Ammon's horn (tissue), 1 donor: Measurements from ENCODE around the gene CST2.
"Not testable (repeated sequence)": the region's sequence is repeated elsewhere in the genome, so short reads cannot be mapped to it uniquely, and the experiment has no call there.

ENCODE experiments used
- DNase-seq: peaks from one replicate; pipeline ENCODE4 v3.0.0-alpha.2; 2016; ENCODE audit warnings: low spot score

Gene CST2, protein sequence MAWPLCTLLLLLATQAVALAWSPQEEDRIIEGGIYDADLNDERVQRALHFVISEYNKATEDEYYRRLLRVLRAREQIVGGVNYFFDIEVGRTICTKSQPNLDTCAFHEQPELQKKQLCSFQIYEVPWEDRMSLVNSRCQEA

DNA sequence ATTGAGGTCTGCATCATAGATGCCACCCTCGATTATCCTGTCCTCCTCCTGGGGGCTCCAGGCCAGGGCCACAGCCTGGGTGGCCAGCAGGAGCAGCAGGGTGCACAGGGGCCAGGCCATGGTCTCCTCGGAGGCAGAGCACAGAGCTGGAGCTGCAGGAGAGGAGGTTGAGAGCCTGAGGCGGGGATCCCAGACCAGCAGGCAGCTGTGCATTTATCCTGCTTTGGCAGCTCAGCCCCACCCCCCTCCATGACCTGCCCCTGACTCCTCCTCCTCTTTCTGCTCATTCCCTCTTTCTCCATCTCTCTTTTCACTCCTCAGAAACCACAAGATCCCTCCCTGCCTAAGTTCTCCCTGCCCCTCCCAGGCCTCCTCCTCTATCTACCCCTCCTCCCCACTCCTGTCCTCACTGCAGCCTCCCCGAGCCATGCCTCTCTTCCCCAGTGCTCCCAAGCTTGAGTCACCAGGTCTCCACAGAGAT is at the start of gene CST2:
CST2 (minus strand) TSS at position 189 of the 481 bp plus-strand sequence; CDS start at position 120, 69 bp downstream.
- DNase-seq, result no peak

DNA sequence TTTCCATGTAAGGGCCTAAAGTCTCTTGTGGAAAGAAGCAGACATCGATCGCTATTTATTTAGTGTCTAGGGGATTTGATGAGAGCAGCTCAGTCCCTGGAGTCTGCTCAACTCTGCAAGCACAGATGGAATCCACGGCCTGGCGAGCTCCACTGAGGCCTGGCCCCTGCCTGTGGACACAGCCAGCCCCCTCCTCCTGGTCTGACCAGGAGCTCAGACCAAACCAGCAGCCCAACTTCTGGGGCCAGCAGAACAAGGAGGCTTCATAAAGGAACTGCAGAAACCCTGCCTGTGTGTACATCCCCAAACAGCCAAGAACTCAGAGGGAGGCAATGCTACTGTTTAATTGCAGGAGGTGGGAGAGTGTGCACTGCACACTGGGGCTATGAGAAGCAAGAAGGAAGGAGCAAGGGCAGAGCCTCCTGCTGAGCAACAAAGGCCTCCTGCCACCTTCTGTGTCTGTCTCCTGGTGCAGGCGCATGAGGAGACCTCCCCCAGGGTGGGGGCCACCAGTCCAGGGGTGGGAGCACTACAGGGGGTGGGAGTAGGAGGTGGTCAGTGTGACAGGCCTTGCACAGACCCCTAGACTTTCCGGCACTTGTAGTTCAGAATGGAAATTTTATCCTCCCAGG is 49.2 kb upstream of the CST2 start:
- no peak for DNase-seq

DNA sequence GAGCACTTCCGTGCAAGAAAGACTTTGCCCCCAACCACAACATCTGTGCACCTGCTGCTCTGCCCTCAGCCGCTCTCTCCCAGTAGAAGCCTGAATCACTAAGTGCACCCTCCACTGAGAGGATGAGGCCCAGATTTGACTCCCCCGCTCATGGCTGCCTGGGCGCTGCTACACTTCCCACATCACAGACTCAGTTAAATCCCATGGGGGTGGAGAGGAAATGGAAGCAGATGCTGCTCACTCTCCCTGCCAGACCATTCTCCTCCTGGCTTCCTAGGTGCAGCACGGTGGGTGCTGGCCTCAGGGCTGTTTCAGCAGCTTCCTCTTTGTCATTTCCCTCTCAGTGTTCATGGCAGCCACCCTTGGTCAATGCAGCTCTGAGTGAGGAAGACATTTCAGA is 48.2 kb upstream of the CST2 start:
- peak; percentile 70 for DNase-seq

DNA sequence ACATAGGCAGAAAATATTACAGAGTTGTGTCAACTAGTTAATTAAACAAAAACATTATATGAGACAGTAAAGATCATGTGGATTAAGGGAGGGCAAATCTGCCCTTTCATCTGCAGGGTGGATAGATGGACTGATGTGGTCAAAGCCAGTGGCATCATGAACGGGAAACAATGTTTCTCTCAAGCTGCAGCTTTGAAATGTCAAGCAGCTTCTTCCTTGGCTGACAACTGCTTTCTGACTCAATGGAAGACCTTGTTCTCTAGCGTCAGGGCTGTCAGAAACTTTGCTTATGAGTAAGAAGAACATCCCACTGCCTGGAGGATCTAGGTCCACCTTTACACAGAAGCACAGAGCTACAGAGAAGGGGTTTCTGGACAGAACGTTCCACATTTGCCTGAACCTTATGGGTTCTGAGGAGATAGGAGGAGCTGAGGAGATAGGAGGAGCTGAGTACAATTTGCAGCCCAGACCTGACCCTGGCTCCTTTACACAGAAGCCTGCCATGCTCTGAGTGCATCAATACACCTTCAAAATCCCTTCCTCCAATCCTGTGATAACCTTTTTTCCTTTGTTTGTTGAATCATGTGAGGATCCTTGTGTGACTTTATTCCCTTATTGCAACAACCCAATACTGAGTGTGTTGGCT is 47.0 kb upstream of the CST2 start:
- DNase-seq, result no peak

DNA sequence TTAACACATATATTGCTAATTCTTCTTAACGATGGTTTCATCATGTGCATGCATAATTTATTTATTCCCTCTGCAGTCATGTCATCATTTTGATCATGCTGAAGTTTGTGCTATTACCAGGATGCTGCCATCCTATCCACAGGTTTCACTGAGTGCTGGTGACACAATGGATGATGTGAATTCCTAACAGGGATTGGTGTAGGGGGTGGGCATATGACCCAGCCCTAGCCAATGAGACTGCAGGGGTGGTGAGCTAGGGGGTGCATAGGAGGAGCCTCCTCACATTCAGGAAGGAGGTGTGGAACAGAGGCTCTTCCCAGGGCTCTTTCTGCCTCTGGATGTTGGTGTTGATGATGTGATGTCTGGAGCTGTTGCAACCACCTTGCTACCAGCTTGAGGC is 45.5 kb upstream of the CST2 start:
- no peak for DNase-seq

DNA sequence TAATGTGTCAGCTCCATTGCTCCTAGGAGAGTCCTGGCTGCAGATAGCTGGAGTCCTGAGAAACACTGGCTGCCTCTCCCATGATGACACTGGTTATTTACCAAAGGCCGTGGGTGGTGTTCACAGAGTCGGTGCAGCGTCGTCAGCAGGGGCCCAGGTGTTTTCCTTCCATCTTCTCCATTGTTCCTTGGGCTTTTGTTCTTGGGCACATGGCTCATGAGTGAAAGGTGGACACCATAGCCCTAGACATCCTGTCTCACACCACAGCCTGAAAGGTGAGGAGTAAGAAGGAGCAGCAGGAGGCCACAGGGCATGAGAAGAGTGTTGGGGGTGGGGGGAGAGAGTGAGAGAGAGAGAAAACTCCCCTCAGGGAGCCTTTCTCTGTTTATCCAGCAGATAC is 43.9 kb upstream of the CST2 start:
- no peak for DNase-seq

DNA sequence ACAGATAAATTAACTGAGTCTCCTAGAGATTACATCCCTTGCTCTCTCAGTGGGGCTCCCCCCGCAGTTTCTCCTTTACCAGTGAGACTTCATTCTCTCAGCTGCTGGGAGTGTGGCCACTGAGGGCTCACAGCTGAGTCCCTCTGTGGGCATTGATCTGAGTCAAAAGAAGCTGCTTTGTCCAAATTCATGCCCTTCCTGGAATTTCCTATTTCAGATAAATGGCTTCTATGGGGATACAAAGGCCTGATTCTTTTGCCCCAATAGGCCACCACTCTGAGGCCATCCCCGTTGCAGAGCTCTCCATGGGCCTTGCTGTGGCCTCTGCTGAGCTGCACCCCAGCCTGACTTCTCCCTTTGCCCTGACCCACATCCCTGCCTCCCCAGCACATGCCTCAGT is 43.0 kb upstream of the CST2 start:
- peak; percentile 18 for DNase-seq

- DNase-seq, result no peak
Measured at GRCh38 chr20:23868321-23868720, 41.8 kb upstream of the CST2 start.

GRCh38 chr20:23867152-23867776 is 40.7 kb upstream of the CST2 start:
- no peak for DNase-seq

GRCh38 chr20:23860771-23861170 is 34.2 kb upstream of the CST2 start:
- DNase-seq, result not testable (repeated sequence)

- DNase-seq, result no peak
Measured at GRCh38 chr20:23857962-23858595, 31.6 kb upstream of the CST2 start.

- DNase-seq, result no peak
Measured at GRCh38 chr20:23856736-23857135, 30.2 kb upstream of the CST2 start.

DNA sequence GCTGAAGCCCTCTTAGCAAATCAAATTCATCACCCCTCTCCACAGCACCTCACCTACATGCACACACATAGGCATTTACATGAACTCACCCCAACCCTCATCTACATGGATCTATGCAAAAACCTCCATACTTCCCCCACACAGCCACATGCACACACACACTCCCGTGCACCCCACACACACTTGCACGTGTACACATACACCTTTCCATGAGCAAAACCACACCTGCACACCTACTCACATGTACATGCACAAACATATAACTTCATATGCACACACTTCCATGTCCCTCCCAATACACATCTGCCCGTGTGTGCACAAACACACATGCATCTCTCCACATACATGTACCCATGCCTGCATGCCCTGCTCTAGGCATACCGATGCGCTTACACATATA is 29.7 kb upstream of the CST2 start:
- no peak for DNase-seq

DNA sequence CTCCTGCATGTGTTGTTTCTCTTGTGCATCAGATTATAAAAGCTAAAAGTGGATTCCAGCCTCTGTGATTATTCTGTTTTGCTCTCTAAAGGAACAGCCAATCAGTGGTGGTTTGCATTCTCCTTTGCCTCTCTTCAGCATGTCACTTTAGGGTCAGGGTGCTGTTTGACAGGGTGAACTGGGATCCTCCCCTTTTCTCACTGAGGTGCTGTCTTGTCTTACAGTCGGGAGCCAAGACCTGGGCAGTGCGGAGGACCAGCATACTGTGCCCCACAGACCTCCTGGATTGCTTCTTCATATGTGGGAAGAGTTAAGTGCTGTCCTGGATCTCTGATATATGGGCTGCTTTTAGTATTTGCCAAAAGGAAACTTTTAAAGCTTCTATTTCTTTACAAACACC is 15.2 kb upstream of the CST2 start:
- no peak for DNase-seq

GRCh38 chr20:23835716-23836115 is 9.2 kb upstream of the CST2 start:
- DNase-seq, result no peak

GRCh38 chr20:23832775-23833513 is 6.4 kb upstream of the CST2 start:
- no peak for DNase-seq

GRCh38 chr20:23831961-23832360 is 5.4 kb upstream of the CST2 start:
- DNase-seq, result not testable (repeated sequence)

DNA sequence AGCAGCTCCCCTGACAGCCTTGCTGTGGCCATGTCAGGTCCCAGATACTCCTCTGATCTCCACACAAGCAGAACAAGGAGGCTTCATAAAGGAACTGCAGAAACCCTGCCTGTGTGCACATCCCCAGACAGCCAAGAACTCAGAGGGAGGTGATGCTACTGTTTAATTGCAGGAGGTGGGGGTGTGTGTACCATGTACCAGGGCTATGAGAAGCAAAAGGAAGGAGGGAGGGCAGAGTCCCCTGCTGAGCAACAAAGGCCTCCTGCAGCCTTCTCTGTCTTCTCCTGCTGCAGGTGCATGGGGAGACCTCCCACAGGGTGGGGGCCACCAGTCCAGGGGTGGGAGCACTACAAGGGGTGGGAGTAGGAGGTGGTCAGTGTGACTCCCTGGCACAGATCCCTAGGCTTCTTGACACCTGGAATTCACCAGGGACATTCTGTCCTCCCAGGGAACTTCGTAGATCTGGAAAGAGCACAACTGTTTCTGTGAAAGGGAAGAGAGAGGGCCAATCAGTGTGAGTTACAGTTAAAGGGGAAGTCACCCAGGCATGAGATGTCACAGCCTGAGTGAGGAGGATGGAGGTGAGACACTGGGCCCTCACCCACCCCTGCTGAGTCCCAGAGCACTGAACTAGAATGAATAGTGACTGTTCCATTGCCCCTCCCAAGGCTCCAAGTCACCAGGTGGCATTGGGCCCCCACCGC is 2.8 kb downstream of the CST2 start:
- DNase-seq, result no peak

GRCh38 chr20:23823111-23823510 is 3.4 kb downstream of the CST2 start:
- DNase-seq, result no peak

DNA sequence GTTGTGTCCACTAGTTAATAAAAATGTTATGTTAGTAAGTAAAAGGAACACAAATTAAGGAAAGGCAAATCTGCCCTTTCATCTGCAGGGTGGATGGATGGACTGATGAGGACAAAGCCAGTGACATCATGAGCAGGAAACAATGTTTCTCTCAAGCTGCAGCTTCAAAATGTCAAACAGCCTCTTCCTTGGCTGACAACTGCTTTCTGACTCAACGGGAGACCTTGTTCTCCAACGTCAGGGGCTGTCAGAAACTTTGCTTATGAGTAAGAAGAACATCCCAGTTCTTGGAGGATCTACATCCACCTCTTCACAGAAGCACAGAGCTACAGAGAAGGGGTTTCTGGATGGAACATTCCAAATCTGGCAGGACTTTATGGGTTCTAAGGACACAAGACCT is 6.0 kb downstream of the CST2 start:
- DNase-seq, result no peak

DNA sequence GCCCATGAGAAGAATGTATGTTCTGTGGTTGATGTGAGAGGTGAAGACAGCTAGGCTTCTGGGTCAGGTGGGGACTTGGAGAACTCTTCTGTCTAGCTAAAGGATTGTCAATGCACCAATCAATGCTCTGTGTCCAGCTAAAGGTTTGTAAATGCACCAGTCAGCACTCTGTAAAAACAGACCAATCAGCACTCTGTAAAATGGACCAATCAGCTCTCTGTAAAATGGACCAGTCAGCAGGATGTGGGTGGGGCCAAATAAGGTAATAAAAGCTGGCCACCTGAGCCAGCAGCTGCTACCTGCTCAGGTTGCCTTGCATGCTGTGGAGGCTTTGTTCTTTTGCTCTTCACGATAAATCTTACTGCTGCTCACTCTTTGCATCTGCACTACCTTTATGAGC is 15.0 kb downstream of the CST2 start:
- not testable (repeated sequence) for DNase-seq
